Measurements from ENCODE around the gene TGIF2. TPM values are rescaled to one million over a fixed set of nuclear protein-coding genes. Genes with fewer than 3 reads are reported as not detected.
"Not testable (repeated sequence)": the region's sequence is repeated elsewhere in the genome, so short reads cannot be mapped to it uniquely, and the experiment has no call there.

The TGIF2 gene
- total RNA-seq, 4 donors from 2014 or later = 6.5 to 10.5 (median 9.5) TPM

DNA sequence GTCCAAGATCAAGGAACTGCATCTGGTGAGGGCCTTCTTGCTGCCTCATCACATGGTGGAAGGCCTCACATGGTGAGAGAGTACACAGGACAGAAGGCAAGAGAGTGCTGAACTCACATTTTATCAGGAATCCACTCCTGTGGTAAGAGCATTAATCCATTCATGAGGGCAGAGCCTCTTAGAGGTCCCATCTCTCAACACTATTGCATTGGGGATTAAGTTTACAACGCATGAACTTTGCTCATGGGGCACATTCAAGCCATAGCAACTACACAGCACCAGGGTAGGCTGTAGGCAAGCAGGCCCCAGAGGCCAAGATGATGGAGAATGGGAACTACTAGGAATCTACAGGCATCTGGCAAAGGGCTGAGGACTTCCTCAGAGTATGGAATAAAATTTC is 10.0 kb upstream of the TGIF2 start:
- intact Hi-C loops (cut with DNase I; ENCODE audit: low total_unique reads) = no loop called here
- DNase-seq (ENCODE audit: low spot score in 2 of 2) = no peak
- 88 to 100% methylated on average over 1 of the region's 1 CpG for WGBS, 2 donors
- no peak overlapping the region for H3K4me3 ChIP-seq (ENCODE audit: low read depth, poor library complexity, severe bottlenecking)
- TF ChIP-seq POLR2A (IDR thresholded peaks at IDR 0.05) = no peak
- TF ChIP-seq, protein P1, sequence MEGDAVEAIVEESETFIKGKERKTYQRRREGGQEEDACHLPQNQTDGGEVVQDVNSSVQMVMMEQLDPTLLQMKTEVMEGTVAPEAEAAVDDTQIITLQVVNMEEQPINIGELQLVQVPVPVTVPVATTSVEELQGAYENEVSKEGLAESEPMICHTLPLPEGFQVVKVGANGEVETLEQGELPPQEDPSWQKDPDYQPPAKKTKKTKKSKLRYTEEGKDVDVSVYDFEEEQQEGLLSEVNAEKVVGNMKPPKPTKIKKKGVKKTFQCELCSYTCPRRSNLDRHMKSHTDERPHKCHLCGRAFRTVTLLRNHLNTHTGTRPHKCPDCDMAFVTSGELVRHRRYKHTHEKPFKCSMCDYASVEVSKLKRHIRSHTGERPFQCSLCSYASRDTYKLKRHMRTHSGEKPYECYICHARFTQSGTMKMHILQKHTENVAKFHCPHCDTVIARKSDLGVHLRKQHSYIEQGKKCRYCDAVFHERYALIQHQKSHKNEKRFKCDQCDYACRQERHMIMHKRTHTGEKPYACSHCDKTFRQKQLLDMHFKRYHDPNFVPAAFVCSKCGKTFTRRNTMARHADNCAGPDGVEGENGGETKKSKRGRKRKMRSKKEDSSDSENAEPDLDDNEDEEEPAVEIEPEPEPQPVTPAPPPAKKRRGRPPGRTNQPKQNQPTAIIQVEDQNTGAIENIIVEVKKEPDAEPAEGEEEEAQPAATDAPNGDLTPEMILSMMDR (IDR thresholded peaks at IDR 0.05) = no peak

DNA sequence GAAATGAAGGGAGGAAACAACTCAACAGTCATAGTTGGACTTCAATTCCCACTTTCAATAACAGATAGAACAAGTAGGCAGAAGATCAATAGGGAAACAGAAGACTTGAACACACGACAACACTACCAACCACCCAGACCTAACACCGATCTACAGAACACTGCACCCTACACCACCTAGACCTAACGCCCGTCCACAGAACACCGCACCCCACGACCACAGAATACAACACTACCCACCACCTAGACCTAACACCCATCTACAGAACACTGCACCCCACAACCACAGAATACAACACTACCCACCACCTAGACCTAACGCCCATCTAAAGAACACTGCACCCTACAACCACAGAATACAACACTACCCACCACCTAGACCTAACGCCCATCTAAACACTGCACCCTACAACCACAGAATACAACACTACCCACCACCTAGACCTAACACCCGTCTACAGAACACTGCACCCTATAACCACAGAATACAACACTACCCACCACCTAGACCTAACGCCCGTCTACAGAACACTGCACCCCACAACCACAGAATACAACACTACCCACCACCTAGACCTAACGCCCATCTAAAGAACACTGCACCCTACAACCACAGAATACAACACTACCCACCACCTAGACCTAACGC is 9.2 kb upstream of the TGIF2 start:
- 93 to 94% methylated on average over 13 of the region's 13 CpGs for WGBS, 2 donors
- H3K4me3 ChIP-seq (ENCODE audit: low read depth, poor library complexity, severe bottlenecking); DNase-seq (ENCODE audit: low spot score in 2 of 2); intact Hi-C loops (cut with DNase I; ENCODE audit: low total_unique reads): not testable (repeated sequence)

DNA sequence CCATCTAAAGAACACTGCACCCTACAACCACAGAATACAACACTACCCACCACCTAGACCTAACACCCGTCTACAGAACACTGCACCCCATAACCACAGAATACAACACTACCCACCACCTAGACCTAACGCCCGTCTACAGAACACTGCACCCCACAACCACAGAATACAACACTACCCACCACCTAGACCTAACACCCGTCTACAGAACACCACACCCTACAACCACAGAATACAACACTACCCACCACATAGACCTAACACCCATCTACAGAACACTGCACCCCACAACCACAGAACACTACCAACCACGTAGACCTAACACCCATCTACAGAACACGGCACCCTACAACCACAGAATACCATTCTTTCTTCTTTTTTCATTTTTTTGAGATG is 8.7 kb upstream of the TGIF2 start:
- DNase-seq (ENCODE audit: low spot score in 2 of 2); H3K4me3 ChIP-seq (ENCODE audit: low read depth, poor library complexity, severe bottlenecking); intact Hi-C loops (cut with DNase I; ENCODE audit: low total_unique reads): not testable (repeated sequence)
- 89 to 92% methylated on average over 6 of the region's 6 CpGs for WGBS, 2 donors

DNA sequence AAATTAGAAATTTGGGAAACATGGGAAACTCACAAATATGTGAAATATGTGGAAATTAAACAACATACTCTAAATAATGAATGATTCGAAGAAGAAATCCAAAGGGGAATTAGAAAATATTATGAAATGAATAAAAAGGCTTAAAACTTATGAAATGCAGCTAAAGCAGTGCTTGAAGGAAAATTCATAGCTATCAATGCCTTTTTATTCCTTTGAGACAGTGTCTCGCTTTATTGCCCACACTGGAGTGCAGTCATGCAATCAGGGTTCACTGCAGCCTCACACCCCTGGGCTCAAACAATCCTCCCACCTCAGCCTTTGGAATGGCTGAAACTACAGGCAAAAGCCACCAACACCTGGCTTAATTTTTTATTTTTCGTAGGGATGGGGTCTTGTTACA is 7.9 kb upstream of the TGIF2 start:
- H3K4me3 ChIP-seq (ENCODE audit: low read depth, poor library complexity, severe bottlenecking) = no peak overlapping the region
- 92% methylated on average over 3 of the region's 3 CpGs for WGBS, 2 donors
- intact Hi-C loops (cut with DNase I; ENCODE audit: low total_unique reads) = no loop called here
- no peak for TF ChIP-seq POLR2A (IDR thresholded peaks at IDR 0.05)
- TF ChIP-seq, protein P1 (IDR thresholded peaks at IDR 0.05) = no peak
- DNase-seq (ENCODE audit: low spot score in 2 of 2) = no peak

DNA sequence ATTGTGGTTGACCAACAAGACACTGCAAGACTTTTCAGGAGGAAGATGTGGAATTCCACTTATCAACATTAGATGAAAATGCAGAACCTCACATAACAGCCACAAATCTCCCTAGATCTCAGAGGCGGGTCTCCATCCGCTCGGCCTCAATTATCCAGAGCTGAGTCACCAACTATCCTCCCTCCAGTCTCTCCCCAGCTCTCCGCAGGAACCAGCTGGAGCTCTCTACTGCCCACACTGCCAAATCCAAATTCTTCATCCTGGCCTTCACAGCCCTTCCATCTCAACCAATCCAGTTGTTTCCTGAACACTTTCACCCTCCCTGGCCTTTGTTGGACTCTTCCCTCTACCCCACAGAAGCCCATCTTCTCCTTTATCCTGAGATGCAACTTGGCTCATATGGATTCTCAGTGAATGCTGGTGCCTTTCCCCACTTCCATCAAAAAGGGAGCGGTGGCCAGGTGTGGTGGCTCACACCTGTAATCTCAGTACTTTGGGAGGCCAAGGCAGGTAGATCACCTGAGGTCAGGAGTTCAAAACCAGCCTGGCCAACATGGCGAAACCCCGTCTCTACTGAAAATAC is 3.5 kb upstream of the TGIF2 start:
- intact Hi-C loops (cut with DNase I; ENCODE audit: low total_unique reads) = no loop called here
- 48 to 55% methylated on average over 7 of the region's 7 CpGs for WGBS, 2 donors
- no peak for TF ChIP-seq POLR2A (IDR thresholded peaks at IDR 0.05)
- TF ChIP-seq, protein P1 (IDR thresholded peaks at IDR 0.05) = no peak
- no peak overlapping the region for H3K4me3 ChIP-seq (ENCODE audit: low read depth, poor library complexity, severe bottlenecking)
- no peak for DNase-seq (ENCODE audit: low spot score in 2 of 2)

DNA sequence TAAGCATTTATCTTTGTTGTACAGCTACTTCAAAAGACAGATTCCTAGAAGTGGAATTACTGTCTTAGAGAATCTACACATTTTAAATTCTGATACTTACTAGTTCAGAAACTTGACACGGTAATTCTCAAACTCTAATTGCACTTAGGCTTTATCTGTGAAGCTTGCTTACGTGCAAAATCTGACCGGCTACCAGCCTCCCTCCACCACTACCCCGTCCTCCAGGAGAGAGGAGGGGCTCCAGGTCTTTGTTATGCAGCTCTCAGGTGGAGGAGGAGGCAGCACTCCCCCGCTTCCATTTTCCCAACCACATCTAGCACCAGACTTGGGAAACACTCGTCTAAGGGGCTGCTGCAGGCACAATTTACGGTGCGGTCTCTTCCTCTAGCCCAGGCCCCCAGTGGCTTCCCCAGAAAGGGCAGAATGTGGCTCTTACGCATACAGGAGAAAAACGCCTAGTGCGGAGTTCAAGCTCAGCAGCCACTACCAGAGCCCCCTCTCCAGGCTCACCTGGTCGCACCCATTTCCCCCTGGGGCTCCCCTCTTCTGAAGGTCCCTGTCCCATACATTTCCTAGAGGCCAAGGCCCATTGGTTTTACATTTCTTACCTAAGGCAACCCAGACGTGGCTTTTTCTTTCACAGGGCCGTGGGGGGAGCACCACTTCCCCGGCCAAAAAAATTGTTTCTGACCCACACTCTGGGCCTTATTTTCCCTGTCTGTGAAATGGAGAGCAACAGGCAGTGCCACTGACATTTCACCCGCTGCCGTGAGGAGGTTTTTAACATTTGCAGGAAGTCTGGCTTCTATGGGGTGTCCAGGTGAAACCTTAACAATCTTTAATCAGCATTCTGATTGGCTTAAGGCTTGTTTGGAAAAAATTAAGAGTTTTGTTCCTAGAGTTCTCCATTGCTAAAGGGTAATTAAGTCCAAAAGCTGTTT is 1.6 kb upstream of the TGIF2 start:
- intact Hi-C loops (cut with DNase I; ENCODE audit: low total_unique reads) = no loop called here
- 69 to 77% methylated on average over 17 of the region's 17 CpGs for WGBS, 2 donors
- H3K4me3 ChIP-seq (ENCODE audit: low read depth, poor library complexity, severe bottlenecking) = no peak overlapping the region
- DNase-seq (ENCODE audit: low spot score in 2 of 2) = no peak
- no peak for TF ChIP-seq POLR2A (IDR thresholded peaks at IDR 0.05)
- TF ChIP-seq, protein P1 (IDR thresholded peaks at IDR 0.05) = no peak

All from lower leg skin (tissue), 4 donors.